Suppressor macrophage treated with lipopolysaccharide for 4 hours (primary cell): ENCODE data around the gene KCNJ10.
"Not testable (repeated sequence)": the region's sequence is repeated elsewhere in the genome, so short reads cannot be mapped to it uniquely, and the experiment has no call there.

ENCODE experiments used
- DNase-seq: peaks from one replicate; pipeline ENCODE4 v3.0.0-alpha.2; 2020

The KCNJ10 gene

GRCh38 chr1:160056648-160057169, 13.3 kb downstream of the KCNJ10 start:
- DNase-seq, result no peak

GRCh38 chr1:160053548-160054365, 16.2 kb downstream of the KCNJ10 start:
- DNase-seq, result no peak

DNA sequence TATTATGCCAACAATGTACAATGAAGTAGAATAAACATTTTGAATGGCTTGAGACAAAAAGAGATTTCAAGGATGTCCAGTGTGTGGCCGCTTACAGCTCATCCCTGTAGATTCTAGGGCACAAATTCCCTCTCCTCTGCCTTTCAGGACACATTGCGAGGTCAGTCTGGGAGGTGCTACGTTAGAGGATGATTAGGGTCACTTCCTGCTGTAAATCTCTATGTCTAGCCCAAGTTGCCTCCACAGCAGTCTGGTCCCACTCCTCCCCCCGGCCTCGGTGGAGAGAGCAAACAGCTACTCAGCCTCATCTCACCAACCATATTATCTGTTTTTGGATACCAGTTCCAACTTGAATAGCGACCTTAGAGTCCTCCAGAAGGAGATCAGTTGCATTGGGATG, 17.0 kb downstream of the KCNJ10 start:
- DNase-seq, result no peak

DNA sequence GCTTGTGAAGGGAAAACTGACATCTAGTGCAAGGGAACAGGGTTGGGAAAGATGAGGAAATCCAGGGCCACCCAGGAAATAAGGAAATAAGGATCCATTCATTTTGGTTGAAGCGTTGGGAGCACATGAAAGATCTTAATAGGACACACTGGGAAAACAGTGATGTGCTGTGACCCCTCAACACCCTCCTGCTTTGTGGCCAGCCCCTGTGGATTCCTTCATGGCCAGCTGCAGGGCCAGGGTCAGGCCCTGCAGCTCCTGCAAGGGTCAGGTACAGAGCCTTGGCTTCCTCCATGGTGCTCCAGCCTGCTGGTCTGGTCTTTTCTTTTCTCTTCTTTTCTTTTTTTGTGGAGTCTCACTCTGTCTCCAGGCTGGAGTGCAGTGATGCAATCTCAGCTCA, 19.3 kb downstream of the KCNJ10 start:
- DNase-seq, result no peak

GRCh38 chr1:160050182-160050581, 19.8 kb downstream of the KCNJ10 start:
- not testable (repeated sequence) for DNase-seq

DNA sequence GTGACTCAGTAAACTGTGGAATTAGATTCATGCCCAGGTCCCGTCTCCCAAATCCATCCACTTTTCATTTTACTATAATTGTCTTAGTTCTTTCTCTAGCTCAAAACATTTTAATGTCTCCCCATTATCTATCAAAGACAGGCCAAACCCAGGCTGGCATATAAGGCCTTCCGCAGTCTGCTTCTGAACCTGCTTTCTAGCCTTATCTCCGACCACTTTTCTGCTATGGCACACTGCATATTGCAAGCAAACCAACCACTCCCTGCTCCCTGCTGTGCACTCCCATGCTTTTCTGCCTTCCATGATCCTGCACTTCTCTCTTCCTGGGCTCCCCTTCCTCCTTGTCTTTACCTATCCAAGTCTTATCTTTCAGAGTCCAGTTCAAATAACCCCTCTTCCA, 20.9 kb downstream of the KCNJ10 start:
- no peak for DNase-seq

- DNase-seq, result no peak
Observed at GRCh38 chr1:160048335-160048734, 21.6 kb downstream of the KCNJ10 start.

DNA sequence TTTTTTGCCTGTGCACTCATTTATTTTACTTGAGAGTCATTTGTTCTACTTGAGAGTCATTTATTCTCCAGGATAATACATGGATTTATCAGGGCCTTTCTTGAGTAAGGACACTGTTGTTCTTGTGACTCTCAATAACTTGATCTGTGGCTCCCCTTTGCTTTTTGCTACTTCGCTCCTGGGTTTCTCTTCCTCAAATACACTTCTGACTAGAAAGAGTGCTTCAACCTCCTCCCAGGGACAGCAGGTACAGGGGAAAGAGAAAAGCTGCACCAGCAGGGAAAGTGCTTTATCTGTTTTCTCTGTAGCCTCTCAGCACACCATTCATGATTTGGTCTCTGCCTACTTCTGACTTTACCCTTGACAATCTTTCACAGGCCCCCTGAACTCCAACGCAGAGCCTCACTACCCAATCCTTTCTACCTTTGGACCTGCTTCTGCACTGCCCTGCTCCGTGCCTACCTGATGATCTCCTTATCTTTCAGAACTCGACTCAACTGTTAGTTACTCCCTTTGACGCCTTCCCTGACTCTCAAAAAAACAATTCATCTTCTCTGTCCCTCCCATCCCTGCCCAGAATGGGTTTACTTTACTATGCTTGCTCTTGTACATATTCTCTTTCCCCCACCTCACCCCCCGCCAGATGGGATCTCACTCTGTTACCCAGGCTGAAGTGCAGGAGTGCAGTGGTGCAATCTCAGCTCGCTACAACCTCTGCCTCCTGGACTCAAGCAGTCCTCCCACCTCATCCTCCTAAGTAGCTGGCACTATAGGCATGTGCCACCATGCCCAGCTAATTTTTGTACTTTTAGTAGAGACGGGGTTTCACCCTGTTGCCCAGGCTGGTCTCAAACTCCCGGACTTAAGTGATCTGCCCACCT, 22.6 kb downstream of the KCNJ10 start:
- no peak for DNase-seq

- DNase-seq, result peak; percentile 61
Observed at GRCh38 chr1:160046494-160047110, 23.4 kb downstream of the KCNJ10 start.

- no peak for DNase-seq
Observed at GRCh38 chr1:160045653-160046052, 24.3 kb downstream of the KCNJ10 start.

DNA sequence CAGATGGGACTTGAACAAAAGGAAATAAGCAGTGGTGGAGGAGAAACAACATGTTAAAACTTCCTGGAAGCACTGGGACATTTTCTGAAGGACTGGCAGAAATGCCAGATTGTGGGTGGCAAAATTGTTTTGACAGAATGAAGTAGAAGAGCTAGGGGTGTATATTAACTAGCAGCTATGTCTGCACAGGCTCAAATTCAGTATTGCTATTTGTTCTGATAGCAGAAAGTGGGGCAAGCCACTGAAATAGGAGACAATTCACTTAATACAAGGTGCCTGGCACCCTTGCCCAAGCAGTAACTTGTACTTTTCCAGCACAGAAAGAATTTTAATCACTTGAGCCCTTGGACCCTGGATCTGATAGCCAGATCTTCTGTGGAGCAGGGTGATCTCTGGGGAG, 26.4 kb downstream of the KCNJ10 start:
- DNase-seq, result no peak

GRCh38 chr1:160040476-160040875, 29.5 kb downstream of the KCNJ10 start:
- no peak for DNase-seq

GRCh38 chr1:160032165-160032820, 37.7 kb downstream of the KCNJ10 start:
- peak; percentile 16 for DNase-seq

GRCh38 chr1:160031365-160032164, 38.4 kb downstream of the KCNJ10 start, which contains the start of gene PIGM:
Gene PIGM, minus strand, starts transcription at chr1:160031990. Its CDS starts 251 bp downstream, at chr1:160031739.
- peak; percentile 93 for DNase-seq

DNA sequence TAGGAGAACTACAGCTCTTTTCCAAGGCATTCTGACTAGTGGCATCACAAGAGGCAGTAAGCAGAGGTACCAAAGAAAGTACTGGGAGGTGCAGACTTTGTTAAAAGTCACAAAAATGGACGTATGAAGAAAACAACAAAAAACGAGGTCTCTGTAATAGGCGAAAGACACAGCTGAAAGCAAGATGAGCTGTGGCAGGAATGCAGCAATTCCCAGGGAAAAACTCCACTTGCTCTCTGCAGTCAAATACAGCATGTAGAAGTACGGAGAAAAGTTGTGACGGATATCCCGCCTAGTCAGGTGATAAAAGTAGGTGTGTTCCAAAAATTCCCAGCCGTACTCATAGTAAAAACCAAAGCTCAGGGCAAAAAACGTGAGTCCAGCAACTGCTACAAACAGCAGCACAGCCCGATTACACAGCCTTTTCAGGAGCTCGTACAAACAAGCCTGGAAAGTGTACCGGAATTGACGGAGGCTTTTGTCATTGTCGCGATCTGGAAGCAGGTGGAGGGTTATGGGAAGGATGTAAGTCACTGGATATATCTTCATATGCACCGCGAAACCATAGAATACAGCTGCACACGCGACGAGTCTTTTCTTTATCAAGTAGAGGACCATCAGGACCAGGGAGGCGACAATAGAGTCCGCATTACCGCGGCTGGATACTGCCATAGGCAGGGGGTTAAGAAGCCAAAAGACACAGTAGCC, 39.1 kb downstream of the KCNJ10 start:
- DNase-seq, result no peak

GRCh38 chr1:160028426-160028825, 41.5 kb downstream of the KCNJ10 start:
- DNase-seq, result no peak

GRCh38 chr1:160025314-160025713, 44.6 kb downstream of the KCNJ10 start:
- DNase-seq, result no peak

GRCh38 chr1:160024195-160024905, 45.6 kb downstream of the KCNJ10 start:
- DNase-seq, result no peak

DNA sequence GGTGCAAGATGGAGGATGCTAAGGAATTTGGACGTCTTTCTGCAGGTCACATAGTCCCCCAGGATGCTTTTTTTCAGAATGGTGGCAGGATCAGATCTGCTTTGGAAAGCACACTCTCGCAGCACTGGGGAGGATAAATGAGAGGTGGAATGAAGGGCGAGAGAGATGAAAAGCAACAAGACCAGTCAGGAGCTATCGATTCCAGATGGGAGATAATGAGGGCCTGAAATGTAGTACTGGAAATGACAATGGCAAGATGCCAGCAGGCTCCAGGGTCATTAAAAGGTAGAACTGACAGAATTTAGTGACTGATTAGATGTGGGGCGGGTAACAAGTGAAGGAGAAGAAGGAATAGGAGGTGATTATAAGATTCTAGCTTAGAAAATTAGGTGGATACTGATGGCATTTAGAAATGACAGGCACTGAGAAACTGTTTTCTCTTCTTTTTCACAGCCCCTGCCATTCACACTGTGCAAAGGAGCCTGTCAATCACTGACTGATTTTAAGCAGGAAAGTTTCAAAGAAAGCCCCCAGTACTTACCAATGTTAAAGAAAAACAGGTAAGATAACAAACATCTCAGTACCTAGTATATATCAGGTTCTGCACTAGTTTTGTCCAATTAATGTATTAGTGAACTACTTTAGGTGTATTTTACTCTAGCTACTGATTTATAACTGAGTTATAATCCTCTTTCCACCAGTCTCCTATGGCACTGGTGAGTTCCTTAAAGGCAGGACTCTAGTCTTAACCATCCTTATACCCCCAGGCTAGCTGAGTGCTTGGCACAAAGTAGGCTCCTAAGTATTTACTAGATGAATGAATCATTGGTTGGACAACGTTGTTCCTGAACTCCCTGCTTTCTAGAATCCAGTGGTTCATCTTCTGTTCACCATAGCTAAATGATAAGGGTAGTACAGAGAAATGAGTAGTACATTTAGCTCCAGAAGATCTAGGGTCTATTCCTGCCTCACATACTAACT, 47.3 kb downstream of the KCNJ10 start:
- no peak for DNase-seq
